H9 (cell line): ENCODE results near the gene MYO10. TPM values are rescaled to one million over a fixed set of nuclear protein-coding genes. Genes with fewer than 3 reads are reported as not detected.

Experiments
- DNase-seq: peaks from one replicate; pipeline ENCODE4 v3.0.0-alpha.2; 2017
- H2AFZ ChIP-seq: one replicate; pipeline ENCODE4 v1.6.1; 2013; ENCODE audit warnings: mild to moderate bottlenecking, low read length, control low read depth, moderate library complexity
- H2AK5ac ChIP-seq: 2 replicates; pipeline ENCODE4 v1.6.1; 2013; ENCODE audit warnings: low read length, control low read depth, mixed read lengths; ENCODE audit not compliant: insufficient read length
- H2BK120ac ChIP-seq: one replicate; pipeline ENCODE4 v1.6.1; 2013; ENCODE audit warnings: low read depth, mild to moderate bottlenecking, low read length, control low read depth, inconsistent platforms; ENCODE audit not compliant: poor library complexity, severe bottlenecking
- H2BK12ac ChIP-seq: 2 replicates; pipeline ENCODE4 v1.6.1; 2013; ENCODE audit warnings: low read length, control low read depth, mixed read lengths, low read depth; ENCODE audit not compliant: insufficient read length
- H2BK15ac ChIP-seq: 2 replicates; pipeline ENCODE4 v1.6.1; 2013; ENCODE audit warnings: low read depth, low read length, control low read depth
- H2BK20ac ChIP-seq: one replicate; pipeline ENCODE4 v1.6.1; 2013; ENCODE audit warnings: low read depth, mild to moderate bottlenecking, low read length, control low read depth, inconsistent platforms; ENCODE audit not compliant: poor library complexity, severe bottlenecking
- H2BK5ac ChIP-seq: 2 replicates; pipeline ENCODE4 v1.6.1; 2013; ENCODE audit warnings: low read length, control low read depth, mixed read lengths; ENCODE audit not compliant: insufficient read length
- H3K14ac ChIP-seq: 2 replicates; pipeline ENCODE4 v1.6.1; 2013; ENCODE audit warnings: low read length, control low read depth; ENCODE audit not compliant: insufficient read depth
- H3K18ac ChIP-seq: 2 replicates; pipeline ENCODE4 v1.6.1; 2013; ENCODE audit warnings: low read depth, mild to moderate bottlenecking, mixed read lengths, low read length, control low read depth; ENCODE audit not compliant: insufficient read length
- H3K23ac ChIP-seq: 2 replicates; pipeline ENCODE4 v1.6.1; 2013; ENCODE audit warnings: low read length, control low read depth, mixed read lengths, low read depth; ENCODE audit not compliant: insufficient read length
- H3K23me2 ChIP-seq: 2 replicates; pipeline ENCODE4 v1.6.1; 2013; ENCODE audit warnings: low read depth, mild to moderate bottlenecking, mixed read lengths, low read length, control low read depth; ENCODE audit not compliant: insufficient read length, poor library complexity, severe bottlenecking
- H3K27ac ChIP-seq: 2 replicates; pipeline ENCODE4 v1.5.1; 2013; ENCODE audit warnings: low read length, control low read depth, mixed read lengths, low read depth; ENCODE audit not compliant: insufficient read length
- H3K27me3 ChIP-seq: 2 replicates; pipeline ENCODE4 v1.6.1; 2013; ENCODE audit warnings: low read length, control low read depth, inconsistent platforms; ENCODE audit not compliant: insufficient read depth
- H3K4ac ChIP-seq: 2 replicates; pipeline ENCODE4 v1.6.1; 2013; ENCODE audit warnings: low read depth, mild to moderate bottlenecking, control low read depth, inconsistent platforms, low read length, moderate library complexity
- H3K4me1 ChIP-seq: 2 replicates; pipeline ENCODE4 v1.6.1; 2013; ENCODE audit warnings: low read length, control low read depth, inconsistent platforms; ENCODE audit not compliant: insufficient read depth
- H3K4me2 ChIP-seq: 2 replicates; pipeline ENCODE4 v1.6.1; 2013; ENCODE audit warnings: low read length, control low read depth, mixed read lengths; ENCODE audit not compliant: insufficient read length, insufficient read depth
- H3K56ac ChIP-seq: 2 replicates; pipeline ENCODE4 v1.6.1; 2013; ENCODE audit warnings: low read depth, mild to moderate bottlenecking, mixed read lengths, low read length, control low read depth; ENCODE audit not compliant: insufficient read length
- H3K79me1 ChIP-seq: 2 replicates; pipeline ENCODE4 v1.6.1; 2013; ENCODE audit warnings: low read depth, mild to moderate bottlenecking, moderate library complexity, low read length, control low read depth, inconsistent platforms; ENCODE audit not compliant: insufficient read depth, poor library complexity, severe bottlenecking
- H3K79me2 ChIP-seq: 2 replicates; pipeline ENCODE4 v1.6.1; 2013; ENCODE audit warnings: low read length, control low read depth, inconsistent platforms; ENCODE audit not compliant: insufficient read depth
- H3K9ac ChIP-seq: 2 replicates; pipeline ENCODE4 v1.6.1; 2013; ENCODE audit warnings: low read length, control low read depth, mixed read lengths; ENCODE audit not compliant: insufficient read length; ENCODE audit errors: extremely low read depth
- H3K9me3 ChIP-seq: one replicate; pipeline ENCODE4 v1.6.1; 2013; ENCODE audit warnings: low read depth, low read length, inconsistent platforms; ENCODE audit not compliant: control insufficient read depth
- H3T11ph ChIP-seq: one replicate; pipeline ENCODE4 v1.6.1; 2013; ENCODE audit warnings: mild to moderate bottlenecking, low read length, control low read depth, inconsistent platforms
- H4K20me1 ChIP-seq: one replicate; pipeline ENCODE4 v1.6.1; 2013; ENCODE audit not compliant: control insufficient read depth, insufficient read length, insufficient read depth
- H4K5ac ChIP-seq: 2 replicates; pipeline ENCODE4 v1.6.1; 2013; ENCODE audit warnings: low read depth, mild to moderate bottlenecking, mixed read lengths, low read length, control low read depth; ENCODE audit not compliant: insufficient read length
- H4K8ac ChIP-seq: replicated peaks from 2 replicates; pipeline ENCODE4 v1.6.1; 2013; ENCODE audit warnings: low read length, control low read depth, mixed read lengths, low read depth; ENCODE audit not compliant: insufficient read length
- H4K91ac ChIP-seq: 2 replicates; pipeline ENCODE4 v1.6.1; 2013; ENCODE audit warnings: low read depth, mild to moderate bottlenecking, moderate library complexity, mixed read lengths, low read length, control low read depth; ENCODE audit not compliant: insufficient read length
- H3K27ac Mint-ChIP-seq, 3 experiments: 2 replicates in 2 of 3; 3 replicates in 1 of 3; pipeline ENCODE4 v1.8.0; 2020 to 2021; ENCODE audit warnings: mixed read lengths in 3 of 3, mild to moderate bottlenecking in 1 of 3, moderate library complexity in 1 of 3
- H3K27me3 Mint-ChIP-seq: 2 replicates; pipeline ENCODE4 v1.8.0; 2021; ENCODE audit warnings: low read depth, mild to moderate bottlenecking, moderate library complexity, mixed read lengths
- H3K36me3 Mint-ChIP-seq, 3 experiments: 2 replicates in 2 of 3; 3 replicates in 1 of 3; pipeline ENCODE4 v1.8.0; 2020 to 2021; ENCODE audit warnings: low read depth in 3 of 3, mixed read lengths in 3 of 3; ENCODE audit not compliant: insufficient read depth in 1 of 3
- H3K4me1 Mint-ChIP-seq, 2 experiments: 2 replicates each; pipeline ENCODE4 v1.8.0; 2020; ENCODE audit warnings: mixed read lengths in 2 of 2
- H3K4me3 Mint-ChIP-seq, 2 experiments: 2 replicates in 1 of 2; 3 replicates in 1 of 2; pipeline ENCODE4 v1.8.0; 2020 to 2021; ENCODE audit warnings: mild to moderate bottlenecking in 2 of 2, mixed read lengths in 2 of 2, moderate library complexity in 1 of 2
- H3K9me3 Mint-ChIP-seq, 2 experiments: 2 replicates in 1 of 2; 3 replicates in 1 of 2; pipeline ENCODE4 v1.8.0; 2020; ENCODE audit warnings: mild to moderate bottlenecking in 2 of 2, mixed read lengths in 2 of 2, moderate library complexity in 1 of 2
- WGBS: extraction: QIAGEN DNeasy Blood & Tissue Kit; methylation state at CpG from one replicate; pipeline ENCODE4 v1.1.7; 2013; ENCODE audit warnings: missing lambda C conversion rate, low lambda C conversion rate, mixed read lengths; ENCODE audit not compliant: insufficient read length; ENCODE audit errors: extremely low coverage; 5-methylcytosine and 5-hydroxymethylcytosine counted together
- total RNA-seq: library from RNA; stranded (reverse); gene quantifications from 2 replicates; pipeline ENCODE4 v1.2.1, GENCODE V29; 2021
- TF ChIP-seq, protein P1 (sequence below): fragments of 200-600 bp; sonication (generic); conservative IDR thresholded peaks from 3 replicates; pipeline ENCODE4 v1.8.0; 2021; ENCODE audit warnings: antibody characterized with exemption, mild to moderate bottlenecking

MYO10 gene
- total RNA-seq, 1 experiment from 2014 or later = 127 TPM

DNA sequence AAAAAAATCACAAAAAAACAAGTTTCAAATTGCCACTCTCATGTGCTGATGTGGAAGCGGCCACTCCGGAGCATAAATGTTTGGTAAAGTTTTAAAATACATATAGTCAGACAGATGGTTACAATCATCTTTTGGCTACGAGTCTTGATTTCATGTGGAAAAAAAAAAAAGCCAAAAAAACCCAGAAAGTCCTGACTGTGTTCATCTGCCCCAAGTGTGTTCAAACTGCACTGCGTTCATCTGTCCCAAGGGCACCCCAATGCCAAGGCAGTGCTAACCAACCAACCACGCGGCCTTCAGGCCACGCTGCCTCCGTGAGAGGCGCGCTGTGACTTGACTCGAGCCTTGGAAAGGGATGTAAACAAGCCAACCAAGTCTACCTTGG, 127.1 kb downstream of the MYO10 start:
- no peak overlapping the region for H3K27ac Mint-ChIP-seq
- H3K4me3 Mint-ChIP-seq = no peak overlapping the region
- no peaks in the 10 kb centered on the region for H4K20me1 ChIP-seq
- H3K79me2 ChIP-seq = no peaks in the 10 kb centered on the region
- H4K8ac ChIP-seq = no peak overlapping the region
- no peak overlapping the region for H2AFZ ChIP-seq
- no peak overlapping the region for H3K27ac ChIP-seq
- no peak overlapping the region for H3K14ac ChIP-seq
- TF ChIP-seq, protein P1, sequence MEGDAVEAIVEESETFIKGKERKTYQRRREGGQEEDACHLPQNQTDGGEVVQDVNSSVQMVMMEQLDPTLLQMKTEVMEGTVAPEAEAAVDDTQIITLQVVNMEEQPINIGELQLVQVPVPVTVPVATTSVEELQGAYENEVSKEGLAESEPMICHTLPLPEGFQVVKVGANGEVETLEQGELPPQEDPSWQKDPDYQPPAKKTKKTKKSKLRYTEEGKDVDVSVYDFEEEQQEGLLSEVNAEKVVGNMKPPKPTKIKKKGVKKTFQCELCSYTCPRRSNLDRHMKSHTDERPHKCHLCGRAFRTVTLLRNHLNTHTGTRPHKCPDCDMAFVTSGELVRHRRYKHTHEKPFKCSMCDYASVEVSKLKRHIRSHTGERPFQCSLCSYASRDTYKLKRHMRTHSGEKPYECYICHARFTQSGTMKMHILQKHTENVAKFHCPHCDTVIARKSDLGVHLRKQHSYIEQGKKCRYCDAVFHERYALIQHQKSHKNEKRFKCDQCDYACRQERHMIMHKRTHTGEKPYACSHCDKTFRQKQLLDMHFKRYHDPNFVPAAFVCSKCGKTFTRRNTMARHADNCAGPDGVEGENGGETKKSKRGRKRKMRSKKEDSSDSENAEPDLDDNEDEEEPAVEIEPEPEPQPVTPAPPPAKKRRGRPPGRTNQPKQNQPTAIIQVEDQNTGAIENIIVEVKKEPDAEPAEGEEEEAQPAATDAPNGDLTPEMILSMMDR = no peak
- H3K23me2 ChIP-seq = no peaks in the 10 kb centered on the region
- no peak overlapping the region for H4K91ac ChIP-seq
- H3K27me3 ChIP-seq = no peaks in the 10 kb centered on the region
- peaks cover 19 to 25% of the 10 kb centered on the region in 2 experiments for H3K4me1 Mint-ChIP-seq
- no peak for DNase-seq
- peaks cover 2% of the 10 kb centered on the region for H3K79me1 ChIP-seq
- H2AK5ac ChIP-seq = no peak overlapping the region
- no peaks in the 10 kb centered on the region for H3K9me3 Mint-ChIP-seq
- no CpG with 5 or more reads among the region's 11 CpGs for WGBS
- H3K18ac ChIP-seq = no peak overlapping the region
- no peak overlapping the region for H3T11ph ChIP-seq
- no peak overlapping the region for H2BK5ac ChIP-seq
- H3K4ac ChIP-seq = no peak overlapping the region; the same call in 1 of the 2 replicates
- no peak overlapping the region for H3K4me2 ChIP-seq
- H3K23ac ChIP-seq = no peak overlapping the region
- no peaks in the 10 kb centered on the region for H3K27me3 Mint-ChIP-seq
- H2BK120ac ChIP-seq = no peak overlapping the region
- no peak overlapping the region for H4K5ac ChIP-seq
- H2BK12ac ChIP-seq = no peak overlapping the region
- no peaks in the 10 kb centered on the region for H3K36me3 Mint-ChIP-seq
- H2BK20ac ChIP-seq = no peak overlapping the region
- no peak overlapping the region for H2BK15ac ChIP-seq
- H3K9me3 ChIP-seq = no peaks in the 10 kb centered on the region
- peaks cover 3% of the 10 kb centered on the region; the same call in 1 of the 2 replicates for H3K4me1 ChIP-seq
- H3K9ac ChIP-seq = no peak overlapping the region
- no peak overlapping the region for H3K56ac ChIP-seq
